CD14-positive monocyte (primary cell): ENCODE data around the gene KRTAP24-1. TPM values are rescaled to one million over a fixed set of nuclear protein-coding genes. Genes with fewer than 3 reads are reported as not detected.

Experiments
- DNase-seq, 3 donors: peaks; one replicate each; pipeline ENCODE4 v3.0.0-alpha.2; 2011 to 2022
- H2AFZ ChIP-seq: 2 replicates; pipeline ENCODE4 v1.6.0; 2012; ENCODE audit warnings: mild to moderate bottlenecking, low read depth, low read length, inconsistent platforms; ENCODE audit not compliant: insufficient read depth, poor library complexity, severe bottlenecking
- H3K27ac ChIP-seq, 2 donors: 1 replicate in 1 of 2; 2 replicates in 1 of 2; pipeline ENCODE4 v1.5.1; 2012 to 2013; ENCODE audit warnings: low read length in 2 of 2, control low read depth in 1 of 2, inconsistent platforms in 1 of 2, low read depth in 1 of 2, mild to moderate bottlenecking in 1 of 2
- H3K27me3 ChIP-seq, 2 donors: one replicate each; pipeline versions ENCODE4 v1.6.0 to v1.6.1; 2011 to 2013; ENCODE audit warnings: low read length in 2 of 2; ENCODE audit not compliant: control insufficient read depth in 2 of 2, insufficient read depth in 2 of 2
- H3K36me3 ChIP-seq, 2 donors: replicated peaks in 1 of 2; 1 replicate in 1 of 2; 2 replicates in 1 of 2; pipeline versions ENCODE4 v1.5.1 to v1.6.1; 2012 to 2013; ENCODE audit warnings: low read length in 2 of 2, control low read depth in 1 of 2, inconsistent platforms in 1 of 2, mild to moderate bottlenecking in 1 of 2; ENCODE audit not compliant: insufficient read depth in 2 of 2, control insufficient read depth in 1 of 2
- H3K4me1 ChIP-seq, 2 donors: 1 replicate in 1 of 2; 2 replicates in 1 of 2; pipeline versions ENCODE4 v1.5.1 to v1.6.1; 2012 to 2013; ENCODE audit warnings: low read length in 2 of 2, control low read depth in 1 of 2, inconsistent platforms in 1 of 2, mild to moderate bottlenecking in 1 of 2, moderate library complexity in 1 of 2; ENCODE audit not compliant: insufficient read depth in 2 of 2, control insufficient read depth in 1 of 2
- H3K4me2 ChIP-seq: replicated peaks from 2 replicates; pipeline ENCODE3; 2012; ENCODE audit warnings: low read length, moderate library complexity, mild to moderate bottlenecking; ENCODE audit not compliant: poor library complexity, severe bottlenecking; ENCODE audit errors: extremely low read depth
- H3K4me3 ChIP-seq, 3 experiments: fragments of 200-600 bp in 1 of 3; sonication (generic) in 1 of 3; replicated peaks in 1 of 3; 1 replicate in 2 of 3; 2 replicates in 1 of 3; pipeline ENCODE4 v1.5.1; 2011 to 2013; ENCODE audit warnings: low read length in 3 of 3, mild to moderate bottlenecking in 3 of 3, control low read depth in 2 of 3, low read depth in 2 of 3, inconsistent platforms in 1 of 3, moderate library complexity in 1 of 3
- H3K79me2 ChIP-seq: 2 replicates; pipeline ENCODE4 v1.6.0; 2012; ENCODE audit warnings: mild to moderate bottlenecking, control low read depth, inconsistent platforms, low read length, moderate library complexity; ENCODE audit not compliant: insufficient read depth
- H3K9ac ChIP-seq: 2 replicates; pipeline ENCODE4 v1.6.0; 2017; ENCODE audit warnings: low read length, mild to moderate bottlenecking; ENCODE audit not compliant: insufficient read depth, poor library complexity, severe bottlenecking
- H3K9me3 ChIP-seq, 2 donors: replicated peaks in 1 of 2; 1 replicate in 1 of 2; 2 replicates in 1 of 2; pipeline versions ENCODE4 v1.5.1 to v1.6.1; 2012 to 2013; ENCODE audit warnings: low read length in 2 of 2, control low read depth in 1 of 2; ENCODE audit not compliant: control insufficient read depth in 1 of 2, insufficient read depth in 1 of 2
- H4K20me1 ChIP-seq: 2 replicates; pipeline ENCODE4 v1.6.0; 2012; ENCODE audit warnings: mild to moderate bottlenecking, low read length, control low read depth, moderate library complexity; ENCODE audit not compliant: insufficient read depth
- H3K27ac Mint-ChIP-seq, 7 donors: one replicate each; pipeline ENCODE4 v1.8.0; 2020; ENCODE audit warnings: mild to moderate bottlenecking in 7 of 7, mixed read lengths in 7 of 7, moderate library complexity in 6 of 7, inconsistent platforms in 2 of 7
- H3K27me3 Mint-ChIP-seq, 3 donors: one replicate each; pipeline ENCODE4 v1.8.0; 2021 to 2022; ENCODE audit warnings: low read depth in 3 of 3, mild to moderate bottlenecking in 3 of 3, mixed read lengths in 3 of 3, moderate library complexity in 3 of 3, inconsistent platforms in 1 of 3
- H3K36me3 Mint-ChIP-seq, 2 donors: one replicate each; pipeline ENCODE4 v1.8.0; 2020; ENCODE audit warnings: mixed read lengths in 2 of 2, inconsistent platforms in 1 of 2, mild to moderate bottlenecking in 1 of 2
- H3K4me1 Mint-ChIP-seq: one replicate; pipeline ENCODE4 v1.8.0; 2020; ENCODE audit warnings: mild to moderate bottlenecking, mixed read lengths
- H3K4me3 Mint-ChIP-seq, 2 donors: one replicate each; pipeline ENCODE4 v1.8.0; 2020; ENCODE audit warnings: mild to moderate bottlenecking in 2 of 2, mixed read lengths in 2 of 2, moderate library complexity in 1 of 2
- H3K9me3 Mint-ChIP-seq, 7 donors: one replicate each; pipeline ENCODE4 v1.8.0; 2020 to 2022; ENCODE audit warnings: mixed read lengths in 7 of 7, mild to moderate bottlenecking in 6 of 7, moderate library complexity in 6 of 7, inconsistent platforms in 2 of 7
- WGBS: methylation state at CpG from one replicate; pipeline ENCODE4 v1.1.5; 2013; ENCODE audit warnings: missing lambda C conversion rate; ENCODE audit not compliant: insufficient coverage; 5-methylcytosine and 5-hydroxymethylcytosine counted together
- intact Hi-C, 2 donors: fragments of 100-400 bp; cut with micrococcal nuclease; formaldehyde crosslinking; loops; one replicate each; pipeline versions ENCODE4 v1.15.0 to v1.15.1; 2023
- polyA plus RNA-seq, 3 donors: library from polyadenylated mRNA; depleted of rRNA in 1 of 3; unstranded in 2 of 3; stranded (reverse) in 1 of 3; fragments of 300-500 nt in 2 of 3; fragments of >200 nt in 1 of 3; fragmentation: Illumina TruSeq in 2 of 3; gene quantifications; 1 replicate in 2 of 3; 2 replicates in 1 of 3; pipeline ENCODE4 v1.2.3, GENCODE V29; 2012 to 2021
- TF ChIP-seq, protein P1 (sequence below): fragments of 200-600 bp; IDR thresholded peaks from one replicate; pipeline ENCODE4 v1.8.0; 2022; ENCODE audit warnings: antibody characterized with exemption, mild to moderate bottlenecking

Gene KRTAP24-1
- polyA plus RNA-seq, 3 donors = not detected

DNA sequence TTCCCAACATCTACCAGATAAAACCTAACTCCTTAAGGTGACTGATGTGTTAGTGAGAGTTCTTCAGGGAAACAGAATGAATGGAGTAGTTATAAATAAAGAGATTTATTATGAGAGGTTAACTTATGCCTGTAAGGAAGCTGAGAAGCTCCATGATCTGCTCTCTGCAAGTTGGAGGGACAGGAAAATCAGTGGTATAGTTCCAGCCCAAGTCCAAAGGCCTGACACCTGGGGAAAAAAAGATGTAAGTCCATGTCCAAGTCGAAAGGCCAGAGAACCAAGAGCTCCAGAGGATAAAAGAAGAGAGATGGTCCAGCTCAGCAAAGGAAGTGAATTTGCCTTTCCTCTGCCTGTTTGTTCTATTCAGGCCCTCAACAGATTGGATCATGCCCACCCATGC, 27.1 kb downstream of the KRTAP24-1 start:
- Histone ChIP-seq H3K4me1 (no peaks in the 10 kb centered on the region), H3K4me2 (no peak overlapping the region), H3K27ac (no peak overlapping the region), H3K36me3 (no peaks in the 10 kb centered on the region), H2AFZ (no peak overlapping the region), H3K9ac (no peak overlapping the region), H4K20me1 (no peaks in the 10 kb centered on the region), H3K79me2 (no peaks in the 10 kb centered on the region), H3K4me3 (no peak overlapping the region), H3K9me3 (no peaks in the 10 kb centered on the region), H3K27me3 (no peaks in the 10 kb centered on the region)
- Mint-ChIP-seq H3K9me3 (peaks cover 0 to 3% (median 0%) of the 10 kb centered on the region in 7 donors), H3K4me1 (no peaks in the 10 kb centered on the region), H3K4me3 (no peak overlapping the region), H3K27me3 (peaks cover 0 to 2% (median 0%) of the 10 kb centered on the region in 3 donors), H3K27ac (no peak overlapping the region), H3K36me3 (no peaks in the 10 kb centered on the region)
- intact Hi-C loops = no loop called here
- TF ChIP-seq, protein P1, sequence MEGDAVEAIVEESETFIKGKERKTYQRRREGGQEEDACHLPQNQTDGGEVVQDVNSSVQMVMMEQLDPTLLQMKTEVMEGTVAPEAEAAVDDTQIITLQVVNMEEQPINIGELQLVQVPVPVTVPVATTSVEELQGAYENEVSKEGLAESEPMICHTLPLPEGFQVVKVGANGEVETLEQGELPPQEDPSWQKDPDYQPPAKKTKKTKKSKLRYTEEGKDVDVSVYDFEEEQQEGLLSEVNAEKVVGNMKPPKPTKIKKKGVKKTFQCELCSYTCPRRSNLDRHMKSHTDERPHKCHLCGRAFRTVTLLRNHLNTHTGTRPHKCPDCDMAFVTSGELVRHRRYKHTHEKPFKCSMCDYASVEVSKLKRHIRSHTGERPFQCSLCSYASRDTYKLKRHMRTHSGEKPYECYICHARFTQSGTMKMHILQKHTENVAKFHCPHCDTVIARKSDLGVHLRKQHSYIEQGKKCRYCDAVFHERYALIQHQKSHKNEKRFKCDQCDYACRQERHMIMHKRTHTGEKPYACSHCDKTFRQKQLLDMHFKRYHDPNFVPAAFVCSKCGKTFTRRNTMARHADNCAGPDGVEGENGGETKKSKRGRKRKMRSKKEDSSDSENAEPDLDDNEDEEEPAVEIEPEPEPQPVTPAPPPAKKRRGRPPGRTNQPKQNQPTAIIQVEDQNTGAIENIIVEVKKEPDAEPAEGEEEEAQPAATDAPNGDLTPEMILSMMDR = no peak
- no peak for DNase-seq
- 57% methylated on average over 1 of the region's 1 CpG for WGBS

DNA sequence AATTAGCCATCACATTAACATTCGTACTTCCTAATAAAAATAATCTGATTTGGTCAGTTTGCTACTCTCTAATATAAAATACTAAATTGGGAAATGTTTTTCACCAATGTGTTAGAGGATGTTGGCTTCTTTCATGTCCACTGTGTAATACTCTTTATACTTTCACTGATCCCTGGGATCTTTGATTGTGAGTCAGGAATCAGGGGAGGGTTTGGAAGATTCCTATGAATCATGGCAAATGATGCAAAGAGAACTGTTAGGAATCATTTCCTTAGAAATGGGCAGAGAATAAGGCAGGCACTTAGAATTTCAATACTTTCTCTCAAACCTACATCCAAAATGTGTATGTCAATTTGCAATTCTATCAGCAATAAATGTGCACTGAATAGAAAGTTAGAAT, 31.0 kb downstream of the KRTAP24-1 start:
- Histone ChIP-seq H3K36me3 (no peaks in the 10 kb centered on the region), H3K4me2 (no peak overlapping the region), H3K79me2 (no peaks in the 10 kb centered on the region), H3K4me3 (no peak overlapping the region), H3K27me3 (no peaks in the 10 kb centered on the region), H3K9ac (no peak overlapping the region), H4K20me1 (no peaks in the 10 kb centered on the region), H2AFZ (no peak overlapping the region), H3K27ac (no peak overlapping the region), H3K4me1 (no peaks in the 10 kb centered on the region), H3K9me3 (no peaks in the 10 kb centered on the region)
- no peak for DNase-seq
- Mint-ChIP-seq H3K27me3 (no peaks in the 10 kb centered on the region), H3K9me3 (peaks cover 0 to 6% (median 0%) of the 10 kb centered on the region in 7 donors), H3K36me3 (no peaks in the 10 kb centered on the region), H3K4me1 (no peaks in the 10 kb centered on the region), H3K27ac (no peak overlapping the region), H3K4me3 (no peak overlapping the region)
- TF ChIP-seq, protein P1 = no peak
- WGBS = no CpG with 5 or more reads among the region's 1 CpG
- intact Hi-C loops = no loop called here
